GM12801 (cell line): Measurements from ENCODE around the gene SEMA4D.

Source experiments
- CTCF ChIP-seq: IDR thresholded peaks from one replicate; pipeline ENCODE4 v1.5.1; 2011; ENCODE audit warnings: control low read depth; ENCODE audit not compliant: insufficient read length; ENCODE audit errors: extremely low read depth

The SEMA4D gene

DNA sequence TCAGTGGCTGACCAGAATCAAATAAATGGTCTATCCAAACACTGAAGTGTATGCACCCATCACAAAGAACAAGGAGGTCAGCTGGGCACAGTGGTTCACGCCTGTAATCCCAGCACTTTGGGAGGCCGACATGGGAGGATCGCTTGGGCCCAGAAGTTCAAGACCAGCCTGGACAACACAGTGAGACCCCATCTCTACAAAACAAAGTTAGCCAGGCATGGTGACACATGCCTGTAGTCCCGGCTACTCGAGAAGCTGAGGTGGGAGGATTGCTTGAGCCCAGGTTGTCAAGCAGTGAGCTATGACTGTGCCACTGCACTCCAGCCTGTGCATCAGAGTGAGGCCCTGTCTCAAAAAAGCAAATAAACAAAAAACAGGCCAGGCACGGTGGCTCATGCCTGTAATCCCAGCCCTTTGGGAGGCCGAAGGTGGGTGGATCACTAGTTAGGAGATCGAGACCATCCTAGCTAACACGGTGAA, 40.5 kb downstream of the SEMA4D start:
- no peak for TF ChIP-seq CTCF

GRCh38 chr9:89455356-89455824, 42.5 kb downstream of the SEMA4D start:
- no peak for TF ChIP-seq CTCF

GRCh38 chr9:89454498-89455355, 43.2 kb downstream of the SEMA4D start:
- TF ChIP-seq CTCF = no peak

DNA sequence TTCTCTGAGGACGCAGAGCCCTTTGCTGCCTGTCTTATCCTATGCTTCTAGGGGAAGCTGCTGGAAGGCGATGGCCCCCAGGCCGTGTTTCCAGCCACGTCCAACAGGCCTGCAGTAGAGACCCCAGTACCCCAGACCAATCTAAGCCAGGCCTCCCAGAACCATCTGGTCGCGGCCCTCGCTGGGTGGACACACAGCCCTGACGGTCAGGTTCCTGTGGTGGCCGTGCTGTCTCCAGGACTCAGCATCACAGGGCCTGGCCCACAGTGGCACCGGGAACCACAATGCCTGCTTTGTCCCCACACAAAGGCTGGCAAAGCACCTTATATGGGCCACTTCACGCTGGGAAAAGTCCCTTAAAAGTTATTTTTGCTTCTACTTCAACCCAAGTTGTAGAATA, 44.5 kb downstream of the SEMA4D start:
- no peak for TF ChIP-seq CTCF

- no peak for TF ChIP-seq CTCF
Measured at GRCh38 chr9:89452561-89452960, 45.4 kb downstream of the SEMA4D start.

- no peak for TF ChIP-seq CTCF
Measured at GRCh38 chr9:89450213-89450612, 47.7 kb downstream of the SEMA4D start.

- no peak for TF ChIP-seq CTCF
Measured at GRCh38 chr9:89449261-89449671, 48.6 kb downstream of the SEMA4D start.
